Kidney (tissue), 14 donors: Measurements from ENCODE around the gene TMEM238L. TPM values are rescaled to one million over a fixed set of nuclear protein-coding genes. Genes with fewer than 3 reads are reported as not detected.

Experiments used
- DNase-seq, 5 donors: peaks; one replicate each; pipeline ENCODE4 v3.0.0-alpha.2; 2013 to 2020
- FAIRE-seq: peaks from 2 replicates; lab custom pipeline; 2012; peaks lifted over from hg19 to GRCh38; lab: Jason Lieb, UNC
- H3K27ac ChIP-seq, 2 donors: one replicate each; pipeline ENCODE4 v1.7.0; 2013; ENCODE audit warnings: low read depth in 2 of 2, low read length in 2 of 2, inconsistent platforms in 1 of 2
- H3K27me3 ChIP-seq: one replicate; pipeline ENCODE4 v1.7.1; 2013; ENCODE audit warnings: low read length, inconsistent platforms; ENCODE audit not compliant: control insufficient read depth, insufficient read depth
- H3K36me3 ChIP-seq, 3 donors: one replicate each; pipeline versions ENCODE4 v1.7.0 to v1.7.1; 2013; ENCODE audit warnings: low read length in 3 of 3, control low read depth in 1 of 3, inconsistent platforms in 1 of 3; ENCODE audit not compliant: insufficient read depth in 3 of 3, control insufficient read depth in 2 of 3
- H3K4me1 ChIP-seq, 3 donors: one replicate each; pipeline versions ENCODE4 v1.7.0 to v1.7.1; 2013; ENCODE audit warnings: low read length in 3 of 3, inconsistent platforms in 1 of 3, low read depth in 1 of 3; ENCODE audit not compliant: control insufficient read depth in 2 of 3, insufficient read depth in 2 of 3
- H3K4me3 ChIP-seq, 3 donors: one replicate each; pipeline versions ENCODE4 v1.7.0 to v1.8.1; 2013; ENCODE audit warnings: low read length in 3 of 3, control low read depth in 1 of 3, inconsistent platforms in 1 of 3
- H3K9ac ChIP-seq, 3 donors: one replicate each; pipeline versions ENCODE4 v1.7.0 to v1.7.1; 2013; ENCODE audit warnings: low read length in 3 of 3, control low read depth in 1 of 3, inconsistent platforms in 1 of 3
- H3K9me3 ChIP-seq, 3 donors: one replicate each; pipeline versions ENCODE4 v1.7.0 to v1.7.1; 2013; ENCODE audit warnings: low read length in 3 of 3, control low read depth in 1 of 3, inconsistent platforms in 1 of 3; ENCODE audit not compliant: control insufficient read depth in 2 of 3, insufficient read depth in 1 of 3
- CTCF ChIP-seq: IDR thresholded peaks from 3 replicates; pipeline ENCODE4 v1.5.1; 2012; ENCODE audit warnings: mild to moderate bottlenecking, moderate library complexity, borderline replicate concordance; ENCODE audit not compliant: insufficient read depth; ENCODE audit errors: extremely low read depth
- intact Hi-C: fragments of 100-400 bp; cut with DNase I; formaldehyde crosslinking; loops from one replicate; pipeline ENCODE4 v1.11.1; 2022
- polyA plus RNA-seq: library from polyadenylated mRNA; stranded (reverse); fragments of 350-450 nt; fragmentation: Illumina TruSeq; extraction: RNeasy Lipid Tissue Mini Kit (QIAGEN cat#74804); gene quantifications from one replicate; pipeline ENCODE4 v1.2.3, GENCODE V29; 2014; ENCODE audit warnings: low read depth, low replicate concordance; ENCODE audit not compliant: insufficient read depth
- total RNA-seq: library from RNA; stranded (reverse); fragmentation: NEBNext Ultra II Directional; extraction: Animal tissue kit (Norgen Biotek cat#: 25700); gene quantifications from one replicate; pipeline ENCODE4 v1.2.1, GENCODE V29; 2021
- donor health status: control.
- donor health status: control.
- donor health status: control.
- donor health status: control.
- donor health status: control.
- donor health status: DM: yes; HTN: yes; CAD: no.
- donor health status: Normal renal cell carcinoma (clear cell type).

The TMEM238L gene
- total and polyA plus RNA-seq, 2 donors from 2014 or later, result 0.47 to 3.2 TPM

GRCh38 chr17:10814075-10814474, 10.2 kb upstream of the TMEM238L start:
- FAIRE-seq (no peak), DNase-seq (peak in 2 of 5 donors; percentile 22 to 53)
- Histone ChIP-seq H3K36me3 (no peaks in the 10 kb centered on the region), H3K27ac (no peak overlapping the region), H3K9ac (no peak overlapping the region), H3K27me3 (no peaks in the 10 kb centered on the region), H3K9me3 (no peaks in the 10 kb centered on the region), H3K4me1 (peaks cover 0 to 2% (median 0%) of the 10 kb centered on the region in 3 donors), H3K4me3 (no peak overlapping the region)
- intact Hi-C loops, result no loop called here
- no peak for TF ChIP-seq CTCF

- intact Hi-C loops, result no loop called here
Measured at GRCh38 chr17:10812674-10813073, 8.8 kb upstream of the TMEM238L start.

GRCh38 chr17:10809605-10810004, 5.7 kb upstream of the TMEM238L start:
- H3K4me3 ChIP-seq, result no peak overlapping the region

More at GRCh38 chr17:10812674-10813073, 8.8 kb upstream of the TMEM238L start:
- no peak for TF ChIP-seq CTCF
- Histone ChIP-seq H3K4me1 (peaks cover 0 to 2% (median 0%) of the 10 kb centered on the region in 3 donors), H3K9ac (no peak overlapping the region), H3K27ac (no peak overlapping the region), H3K36me3 (no peaks in the 10 kb centered on the region), H3K4me3 (no peak overlapping the region), H3K9me3 (no peaks in the 10 kb centered on the region), H3K27me3 (no peaks in the 10 kb centered on the region)
- FAIRE-seq (no peak), DNase-seq (no peak)

More at GRCh38 chr17:10809605-10810004, 5.7 kb upstream of the TMEM238L start:
- Histone ChIP-seq H3K27me3 (no peaks in the 10 kb centered on the region), H3K4me1 (peaks cover 0 to 2% (median 0%) of the 10 kb centered on the region in 3 donors), H3K9me3 (no peaks in the 10 kb centered on the region), H3K36me3 (no peaks in the 10 kb centered on the region), H3K27ac (no peak overlapping the region), H3K9ac (no peak overlapping the region)
- no peak for FAIRE-seq
- intact Hi-C loops, result no loop called here
- no peak for TF ChIP-seq CTCF
- no peak for DNase-seq
